Ramos (cell line): ENCODE data around the gene CLEC4A.
"Not testable (repeated sequence)": the region's sequence is repeated elsewhere in the genome, so short reads cannot be mapped to it uniquely, and the experiment has no call there.

Source experiments
- in situ Hi-C: fragments of 300-500 bp; cut with MboI; formaldehyde crosslinking; loops from one replicate; pipeline ENCODE4 v1.14.3; 2022; ENCODE audit warnings: low sequenced_read_pairs; ENCODE audit not compliant: unreplicated experiment

The CLEC4A gene

DNA sequence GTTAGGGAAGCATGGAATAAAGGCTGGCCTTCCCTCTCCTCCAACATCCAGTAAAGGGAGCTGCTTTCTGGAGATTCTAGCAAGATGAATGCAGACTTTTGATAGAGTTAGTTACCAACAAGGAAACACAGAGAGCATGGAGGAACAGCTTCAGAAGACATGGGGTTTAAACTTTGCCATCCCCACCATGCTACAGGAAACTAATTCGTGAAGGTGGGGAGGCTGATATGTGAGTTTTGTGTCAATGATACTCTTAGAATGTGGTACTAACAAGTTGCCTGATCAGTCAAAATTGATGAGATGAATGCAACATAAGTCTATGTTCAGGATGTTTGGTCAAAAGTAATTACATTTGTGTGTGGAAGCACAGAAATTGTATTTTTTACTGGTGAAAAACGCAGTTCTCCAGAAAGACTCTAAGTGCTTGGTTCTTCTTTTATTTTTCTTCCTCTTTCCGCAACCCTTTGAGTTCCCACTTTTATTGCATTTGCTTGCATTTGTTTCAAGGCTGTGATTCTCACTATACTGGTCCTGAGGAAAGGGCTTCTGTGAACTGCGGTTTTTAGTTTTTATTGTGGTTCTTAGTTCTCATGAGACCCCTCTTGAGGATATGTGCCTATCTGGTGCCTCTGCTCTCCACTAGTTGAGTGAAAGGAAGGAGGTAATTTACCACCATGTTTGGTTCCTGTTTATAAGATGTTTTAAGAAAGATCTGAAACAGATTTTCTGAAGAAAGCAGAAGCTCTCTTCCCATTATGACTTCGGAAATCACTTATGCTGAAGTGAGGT is at the start of gene CLEC4A:
Gene CLEC4A, plus strand, starts transcription at position 494 of the 789 bp plus-strand sequence. Its CDS starts 262 bp downstream, at position 756.
- in situ Hi-C loops: no loop called here

DNA sequence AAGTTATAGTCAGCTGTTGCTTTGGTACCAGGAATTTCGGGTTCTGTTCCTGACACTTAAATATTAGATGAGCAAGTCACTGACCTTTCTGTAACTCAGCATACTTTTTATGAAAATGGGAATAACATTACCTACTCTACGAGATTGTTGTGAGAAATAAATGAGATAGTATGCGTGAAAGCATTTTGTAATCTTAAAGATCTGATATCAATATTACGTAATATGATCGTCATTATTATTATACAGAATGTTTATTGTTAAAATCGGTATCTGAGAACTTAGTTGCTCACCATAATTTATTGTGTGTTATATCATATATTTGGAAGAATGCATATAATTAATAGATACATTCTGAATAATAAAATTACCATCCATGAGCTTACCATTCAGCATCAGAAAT is 47.5 kb upstream of the CLEC4A start:
- in situ Hi-C loops: no loop called here

DNA sequence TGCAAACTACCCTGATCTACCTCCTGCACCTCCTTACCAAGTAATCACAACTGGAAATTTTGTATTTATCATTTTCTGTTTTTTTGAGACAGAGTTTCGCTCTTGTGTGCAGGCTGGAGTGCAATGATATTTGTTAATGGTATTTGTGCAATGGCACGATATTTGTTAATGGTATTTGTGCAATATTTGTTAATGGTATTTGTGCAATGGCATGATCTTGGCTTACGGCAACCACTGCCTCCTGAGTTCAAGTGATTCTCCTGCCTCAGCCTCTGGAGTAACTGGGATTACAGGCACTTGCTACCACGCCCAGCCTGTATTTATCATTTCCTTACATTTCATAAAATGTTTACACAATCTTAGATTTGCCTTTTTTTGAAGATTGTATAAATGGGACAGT is 47.1 kb upstream of the CLEC4A start:
- in situ Hi-C loops: no loop called here

DNA sequence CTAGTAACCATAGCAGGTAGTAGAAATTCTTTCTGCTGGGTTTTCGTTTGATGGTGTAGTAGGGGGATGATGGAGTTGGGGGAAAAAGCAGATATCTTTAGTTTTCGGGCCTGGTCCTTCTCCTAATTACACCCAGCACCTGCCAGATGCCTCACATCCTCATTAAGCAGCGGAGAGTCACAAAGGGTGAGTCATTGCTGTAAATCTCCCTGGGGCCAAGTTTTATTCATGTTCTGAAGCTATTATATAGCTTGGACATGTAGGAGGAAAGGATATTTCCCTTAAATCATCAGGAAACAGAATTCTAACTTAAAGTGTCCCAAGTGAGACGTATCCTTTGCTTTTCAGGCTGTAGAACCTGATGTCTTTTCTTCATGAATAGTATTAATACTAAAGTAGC is 46.2 kb upstream of the CLEC4A start:
- in situ Hi-C loops: no loop called here

DNA sequence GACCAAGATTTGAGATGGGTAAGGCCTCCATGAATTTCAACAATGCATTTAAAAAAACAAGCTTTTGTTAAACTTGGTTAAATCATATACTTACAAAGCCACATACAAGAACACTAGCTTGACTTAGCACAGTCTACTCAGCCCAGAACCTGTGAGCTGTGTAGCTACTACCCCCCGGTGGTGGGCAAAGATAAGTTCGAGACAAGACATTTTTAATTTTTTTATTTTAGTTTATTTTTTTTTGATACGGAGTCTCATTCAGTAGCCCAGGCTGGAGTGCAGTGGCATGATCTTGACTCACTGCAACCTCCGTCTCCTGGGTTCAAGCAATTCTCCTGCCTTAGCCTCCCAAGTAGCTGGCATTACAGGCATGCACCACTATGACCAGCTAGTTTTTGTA is 45.0 kb upstream of the CLEC4A start:
- in situ Hi-C loops: no loop called here

DNA sequence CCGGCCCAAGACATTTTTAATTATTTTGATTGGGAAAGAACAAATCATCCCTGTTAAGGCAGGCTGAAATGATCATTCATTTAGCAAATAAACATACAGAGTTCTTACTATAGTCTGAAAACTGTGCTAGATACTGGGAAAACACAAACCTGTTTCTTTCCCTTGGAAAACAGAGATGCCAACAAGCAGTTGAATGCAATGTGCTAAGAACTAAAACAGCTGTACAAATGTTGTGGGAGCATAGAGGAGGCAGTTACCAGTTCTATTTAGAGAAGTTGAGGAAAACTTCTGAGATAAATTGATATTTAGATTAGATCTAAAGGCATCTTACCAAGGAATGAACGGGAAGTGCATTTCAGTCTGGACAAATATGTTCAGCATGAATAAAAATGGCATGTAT is 44.5 kb upstream of the CLEC4A start:
- in situ Hi-C loops: no loop called here

DNA sequence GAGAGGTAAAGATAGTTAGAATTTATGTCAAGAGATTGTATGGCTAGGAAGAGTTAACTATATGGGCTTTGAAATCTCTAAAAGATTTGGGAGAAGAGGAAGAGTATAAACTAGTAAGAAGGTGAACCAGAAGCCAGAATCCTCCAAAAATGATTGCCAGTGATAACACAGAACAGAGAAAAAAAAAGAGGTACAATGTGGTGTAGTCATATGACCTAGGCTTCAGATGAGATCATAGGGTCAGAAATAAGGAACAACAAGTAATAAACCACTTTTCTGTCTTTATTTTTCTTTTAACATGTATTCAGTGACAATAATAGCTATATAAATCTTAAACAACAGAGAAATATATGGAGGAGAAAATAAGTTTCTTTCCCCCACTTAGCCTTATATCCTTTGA is 43.3 kb upstream of the CLEC4A start:
- in situ Hi-C loops: no loop called here

DNA sequence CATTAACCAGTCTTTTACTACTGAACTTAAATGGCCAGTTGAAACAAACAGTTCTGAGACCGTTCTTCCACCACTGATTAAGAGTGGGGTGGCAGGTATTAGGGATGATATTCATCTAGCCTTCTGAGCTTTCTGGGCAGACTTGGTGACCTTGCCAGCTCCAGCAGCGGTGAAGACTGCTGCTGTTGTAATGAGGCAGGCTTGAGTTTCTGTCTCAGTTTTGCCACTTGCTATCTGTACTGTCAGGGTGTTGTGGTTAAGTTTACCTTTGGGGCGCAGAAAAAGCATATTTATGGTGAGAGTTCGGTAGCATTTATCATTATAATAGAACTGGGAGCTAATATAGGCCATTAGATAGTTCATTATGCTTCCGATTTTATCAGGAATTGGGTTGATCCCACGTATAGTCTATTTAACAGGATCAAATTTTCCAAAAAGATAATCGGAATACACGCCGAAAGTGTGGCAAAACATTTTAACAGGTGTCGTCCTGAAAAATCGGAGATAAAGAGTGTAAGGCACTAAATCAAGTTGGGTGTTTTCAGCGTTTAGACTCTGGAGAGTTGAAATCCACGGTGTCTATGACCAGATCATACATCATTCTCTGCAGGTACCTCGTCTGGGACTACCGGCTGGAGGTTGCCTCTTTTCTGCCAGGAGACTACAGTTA is 42.0 kb upstream of the CLEC4A start:
- in situ Hi-C loops: no loop called here

DNA sequence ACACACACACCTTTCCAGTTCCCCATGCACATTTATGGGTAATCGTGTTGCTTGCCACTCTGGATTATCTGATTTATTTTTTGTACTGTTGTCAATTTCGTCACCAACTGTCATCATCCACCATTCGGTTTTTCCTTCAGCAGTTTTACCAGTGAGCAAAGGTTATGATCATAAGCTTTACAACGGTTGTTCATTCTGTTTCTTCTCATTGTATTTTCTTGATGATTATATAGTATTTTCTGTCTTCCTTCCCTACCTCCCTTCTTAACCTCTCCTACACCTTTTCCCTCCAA is 40.7 kb upstream of the CLEC4A start:
- in situ Hi-C loops: no loop called here

DNA sequence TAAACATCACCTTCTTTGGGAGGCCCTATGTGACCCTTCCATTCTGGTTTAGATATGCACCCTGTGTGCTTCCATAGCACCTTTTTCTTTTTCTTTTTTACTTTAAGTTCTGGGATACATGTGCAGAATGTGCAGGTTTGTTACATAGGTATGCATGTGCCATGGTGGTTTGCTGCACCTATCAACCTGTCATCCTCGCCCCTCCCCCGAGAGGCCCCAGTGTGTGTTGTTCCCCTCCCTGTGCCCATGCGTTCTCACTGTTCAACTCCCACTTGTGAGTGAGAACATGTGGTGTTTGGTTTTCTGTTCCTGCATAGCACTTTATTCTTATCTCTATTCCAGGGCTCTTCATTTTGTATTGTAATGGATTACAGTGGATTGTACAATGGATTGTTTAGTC is 39.1 kb upstream of the CLEC4A start:
- in situ Hi-C loops: not testable (repeated sequence)

DNA sequence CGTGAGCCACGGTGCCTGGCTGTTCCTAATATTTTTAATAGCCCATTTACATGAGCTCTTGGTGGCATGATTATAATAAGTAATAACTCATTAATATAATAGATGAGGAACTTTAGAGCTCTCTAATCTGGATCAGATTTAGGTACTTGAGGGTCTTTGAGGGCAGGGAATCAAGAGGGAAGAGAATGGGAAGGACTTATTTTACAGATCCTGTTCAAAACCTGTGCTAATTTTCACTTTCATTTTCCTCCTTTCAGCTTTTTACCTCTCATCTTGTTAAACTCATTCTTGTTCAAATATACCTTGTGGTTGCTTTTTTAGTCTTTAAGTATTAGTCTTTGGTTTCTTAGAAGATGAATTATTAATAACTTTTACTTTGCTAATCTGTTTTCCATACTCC is 35.8 kb upstream of the CLEC4A start:
- in situ Hi-C loops: no loop called here

DNA sequence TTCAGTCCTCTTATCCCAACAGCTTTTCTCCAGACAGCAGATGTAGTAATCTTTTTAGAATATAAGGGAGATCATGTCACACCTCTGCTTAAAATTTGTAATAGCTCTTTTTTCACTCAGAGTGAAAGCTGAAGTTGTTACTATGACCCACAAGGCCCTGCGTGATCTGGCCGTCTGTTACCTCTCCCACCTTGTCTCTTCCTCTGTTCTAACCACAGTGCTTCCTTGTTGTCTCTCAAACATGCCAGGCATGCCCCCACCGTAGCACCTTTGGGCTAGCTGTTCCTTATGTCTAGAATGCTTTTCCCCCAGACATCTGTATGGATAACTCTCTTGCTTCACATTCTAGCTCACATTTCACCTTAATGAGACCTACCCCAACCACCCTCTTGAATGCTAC is 34.8 kb upstream of the CLEC4A start:
- in situ Hi-C loops: no loop called here

DNA sequence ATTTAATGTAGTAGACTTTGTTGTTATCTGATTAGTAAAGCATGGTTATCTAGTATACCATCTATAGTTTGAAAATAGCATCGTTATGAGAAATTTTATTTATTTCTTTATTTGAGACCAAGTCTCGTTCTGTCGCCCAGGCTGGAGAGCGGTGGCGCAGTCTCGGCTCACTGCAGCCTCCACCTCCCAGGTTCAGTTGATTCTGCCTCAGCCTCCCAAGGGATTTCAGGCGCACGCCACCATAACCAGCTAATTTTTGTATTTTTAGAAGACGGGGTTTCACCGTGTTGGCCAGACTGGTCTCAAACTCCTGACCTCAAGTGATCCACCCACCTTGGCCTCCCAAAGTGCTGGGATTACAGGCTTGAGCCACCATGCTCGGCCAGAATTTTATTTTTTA is 34.1 kb upstream of the CLEC4A start:
- in situ Hi-C loops: not testable (repeated sequence)

DNA sequence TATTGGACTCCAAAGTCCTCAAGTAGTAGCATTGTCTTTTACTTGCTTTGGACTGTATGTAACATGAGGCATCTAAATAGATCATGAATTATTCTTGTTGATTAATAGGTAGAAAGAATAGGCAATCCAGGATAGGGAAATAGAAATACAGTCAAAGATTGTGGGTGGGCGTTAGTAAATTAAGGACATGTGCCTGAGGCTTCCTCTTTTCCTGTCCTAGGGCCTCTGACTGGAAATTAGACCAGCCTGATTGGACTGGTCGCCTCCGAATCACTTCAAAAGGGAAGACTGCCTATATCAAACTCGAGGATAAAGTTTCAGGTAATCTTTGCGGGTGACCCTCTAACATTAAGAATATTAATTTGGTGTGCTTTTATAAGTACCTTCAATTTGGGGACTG is 33.7 kb upstream of the CLEC4A start:
- in situ Hi-C loops: no loop called here

DNA sequence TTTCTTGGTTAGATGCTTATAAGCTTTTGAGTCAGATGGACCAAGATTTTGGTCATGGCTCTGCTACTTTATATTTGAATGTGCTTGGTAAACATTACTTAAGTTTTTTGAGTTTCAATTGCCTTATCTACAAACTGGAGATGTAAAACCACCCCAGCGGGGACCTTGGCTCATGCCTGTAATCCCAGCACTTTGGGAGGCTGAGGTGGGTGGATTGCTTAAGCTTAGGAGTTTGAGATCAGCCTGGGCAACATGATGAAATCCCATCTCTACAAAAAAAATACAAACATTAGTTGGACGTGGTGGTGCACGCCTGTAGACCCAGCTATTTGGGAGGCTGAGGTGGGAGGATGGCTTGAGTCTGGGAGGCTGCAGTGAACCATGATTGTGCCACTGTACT is 30.1 kb upstream of the CLEC4A start:
- in situ Hi-C loops: no loop called here

DNA sequence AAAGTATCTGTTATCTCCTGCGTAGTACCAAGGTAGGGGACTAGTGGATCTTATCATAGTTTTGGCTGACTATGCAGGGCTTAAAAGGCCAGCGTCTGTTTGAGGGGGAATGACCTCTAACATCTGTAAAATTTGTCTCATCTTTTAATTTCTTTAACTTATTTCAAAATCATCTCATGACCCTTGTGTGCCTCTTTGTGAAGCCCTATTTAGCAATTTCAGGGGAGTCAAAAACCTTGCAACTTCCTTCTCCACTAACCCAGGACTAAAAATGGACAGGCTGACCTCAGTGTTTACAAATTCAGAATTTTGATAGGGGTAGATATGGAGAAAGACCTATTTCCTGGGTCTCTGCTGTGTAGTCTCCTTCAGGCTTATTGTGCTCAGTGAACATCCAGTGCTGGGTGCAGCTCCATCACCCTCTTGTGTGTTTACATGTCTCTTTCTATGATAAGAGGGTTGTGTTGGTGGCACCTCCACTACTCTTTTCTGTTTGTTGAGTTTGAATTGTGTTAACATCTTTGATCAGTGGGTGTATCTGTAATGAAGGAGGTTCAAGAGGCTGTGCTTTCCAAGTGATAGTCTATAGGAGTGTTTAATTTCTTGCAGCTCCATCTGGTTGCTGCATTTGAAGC is 27.0 kb upstream of the CLEC4A start:
- in situ Hi-C loops: no loop called here

DNA sequence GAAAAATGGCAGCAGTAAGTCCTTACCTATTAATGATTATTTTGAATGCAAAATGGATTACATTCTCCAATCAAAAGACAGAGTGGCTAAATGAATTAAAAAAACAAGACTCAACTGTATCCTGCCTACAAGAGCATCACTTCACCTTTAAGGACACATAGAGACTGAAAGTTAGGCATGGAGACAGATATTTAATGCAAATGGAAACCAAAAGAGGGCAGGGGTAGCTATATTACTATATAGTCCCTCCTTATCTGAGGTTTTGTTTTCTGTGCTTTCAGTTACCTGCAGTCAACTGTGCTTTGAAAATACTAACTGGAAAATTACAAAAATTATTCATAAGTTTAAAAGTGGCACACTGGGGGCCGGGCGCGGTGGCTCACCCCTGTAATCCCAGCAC is 24.2 kb upstream of the CLEC4A start:
- in situ Hi-C loops: no loop called here

DNA sequence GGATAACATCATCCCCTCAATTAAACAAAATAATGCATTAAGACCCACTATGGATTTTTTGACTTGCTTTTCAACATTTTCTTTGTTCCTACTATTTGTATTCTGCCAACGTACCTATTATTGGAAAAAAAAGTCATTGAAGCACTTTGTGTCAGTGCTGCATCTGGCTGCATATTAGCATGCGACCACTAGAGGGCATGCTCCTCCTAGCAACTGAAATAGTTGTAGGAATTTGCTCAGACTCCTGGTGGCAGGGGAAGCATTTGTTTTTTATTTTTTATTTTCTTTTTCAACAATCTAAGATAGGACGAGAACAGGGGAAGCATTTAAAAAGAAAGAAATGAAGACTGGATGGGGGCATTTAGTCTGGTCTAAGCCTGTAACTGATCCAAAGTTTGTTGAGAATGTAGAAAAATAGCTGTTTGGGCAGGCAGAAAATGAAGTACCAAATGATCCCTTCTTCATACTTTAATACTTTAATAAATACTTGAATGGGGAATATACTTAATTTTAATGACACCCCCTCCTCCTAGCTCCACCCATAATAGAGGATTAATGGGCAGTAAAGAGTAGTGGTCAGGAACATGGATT is 14.5 kb upstream of the CLEC4A start:
- in situ Hi-C loops: no loop called here

DNA sequence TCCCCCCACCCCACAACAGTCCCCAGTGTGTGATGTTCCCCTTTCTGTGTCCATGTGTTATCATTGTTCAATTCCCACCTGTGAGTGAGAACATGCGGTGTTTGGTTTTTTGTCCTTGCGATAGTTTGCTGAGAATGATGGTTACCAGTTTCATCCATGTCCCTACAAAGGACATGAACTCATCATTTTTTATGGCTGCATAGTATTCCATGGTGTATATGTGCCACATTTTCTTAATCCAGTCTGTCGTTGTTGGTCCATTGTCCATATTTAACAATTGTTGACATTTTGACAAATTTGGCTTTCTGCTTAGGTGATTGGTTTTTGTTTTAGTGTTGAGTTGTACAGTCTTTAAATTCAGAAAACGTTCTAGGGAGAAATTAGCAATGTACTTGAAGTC is 10.3 kb upstream of the CLEC4A start:
- in situ Hi-C loops: loop anchor here (10.0 kb wide), 1 partner anchor 112 kb away; the partner anchor contains the start of gene FAM90A1

DNA sequence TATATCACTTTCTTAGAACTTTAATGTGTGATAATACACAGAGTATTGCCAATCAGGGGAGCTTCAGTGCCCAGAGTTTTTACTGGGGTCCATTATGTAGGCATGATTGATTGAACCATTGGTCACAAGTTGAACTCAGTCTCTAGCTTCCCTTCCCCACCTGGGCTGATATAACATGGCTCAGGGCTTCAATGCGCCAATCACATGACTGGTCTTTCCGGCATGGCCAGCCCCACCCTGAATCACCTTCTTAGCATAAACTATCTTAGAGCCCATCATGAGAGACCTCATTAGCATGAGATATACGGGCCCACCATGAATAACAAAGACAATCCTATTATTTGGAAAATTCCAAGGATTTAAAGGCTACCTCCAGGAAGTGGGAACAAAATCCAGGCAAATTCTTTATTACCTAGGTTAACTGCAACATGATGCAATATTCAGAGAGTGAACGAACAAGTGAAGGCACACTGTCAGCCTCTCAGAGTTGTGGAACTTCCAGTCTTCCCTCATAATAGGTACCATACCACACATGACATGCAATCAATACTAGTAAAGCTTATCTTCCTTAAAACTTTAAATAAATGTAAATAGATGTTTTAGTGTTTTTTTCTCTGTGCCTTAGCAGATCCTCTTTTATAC is 3.2 kb upstream of the CLEC4A start:
- in situ Hi-C loops: no loop called here

DNA sequence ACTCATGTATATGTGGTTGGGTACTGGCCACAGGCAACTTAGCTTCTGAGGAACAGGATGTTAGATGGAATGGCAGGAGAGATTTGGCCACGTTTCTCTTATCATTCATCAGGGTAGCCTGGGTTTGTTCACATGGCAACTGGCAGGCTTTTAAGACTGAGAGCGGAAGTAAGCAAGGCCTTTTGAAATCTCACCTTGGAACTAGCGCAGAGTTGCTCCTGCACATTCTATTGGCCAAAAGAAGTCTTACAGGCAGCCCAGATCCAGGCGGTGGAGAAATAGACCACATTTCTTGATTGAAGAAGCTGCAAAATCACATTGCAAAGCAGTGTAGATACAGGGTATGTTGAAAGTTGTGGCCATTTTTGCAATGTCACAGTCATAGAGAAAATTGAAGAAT is 3.7 kb downstream of the CLEC4A start:
- in situ Hi-C loops: no loop called here
